GM10847 (cell line): ENCODE measurements around the gene RAD51B.

Source experiments
- POLR2A ChIP-seq: IDR thresholded peaks from 2 replicates; pipeline ENCODE4 v1.6.1; 2011; ENCODE audit not compliant: insufficient read length; ENCODE audit errors: extremely low read depth

RAD51B gene

GRCh38 chr14:68418174-68419118 lies 598.9 kb downstream of the RAD51B start:
- TF ChIP-seq POLR2A = no peak

- no peak for TF ChIP-seq POLR2A
These were observed 600.8 kb downstream of the RAD51B start for GRCh38 chr14:68420350-68420749.

GRCh38 chr14:68421116-68421515 lies 601.5 kb downstream of the RAD51B start:
- TF ChIP-seq POLR2A = no peak

DNA sequence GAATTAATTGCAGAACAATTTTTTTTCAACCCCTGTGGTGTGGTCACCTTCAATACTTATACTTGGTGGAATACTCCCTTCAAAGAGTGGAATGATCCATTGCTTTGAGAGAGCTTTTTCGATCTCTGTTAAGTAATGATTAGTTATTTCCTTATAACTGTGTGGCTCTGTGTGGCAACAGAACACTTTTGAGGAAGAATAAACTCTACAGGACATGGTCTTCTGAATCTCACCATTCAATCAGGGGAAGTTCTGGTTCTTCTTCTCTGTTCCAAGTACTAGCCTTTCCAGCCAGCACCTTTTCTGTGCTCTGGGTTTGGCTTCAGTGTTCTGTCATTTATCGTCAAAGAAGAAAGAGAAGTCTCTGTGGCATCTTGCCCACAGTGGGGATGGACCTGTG lies 604.1 kb downstream of the RAD51B start:
- no peak for TF ChIP-seq POLR2A

DNA sequence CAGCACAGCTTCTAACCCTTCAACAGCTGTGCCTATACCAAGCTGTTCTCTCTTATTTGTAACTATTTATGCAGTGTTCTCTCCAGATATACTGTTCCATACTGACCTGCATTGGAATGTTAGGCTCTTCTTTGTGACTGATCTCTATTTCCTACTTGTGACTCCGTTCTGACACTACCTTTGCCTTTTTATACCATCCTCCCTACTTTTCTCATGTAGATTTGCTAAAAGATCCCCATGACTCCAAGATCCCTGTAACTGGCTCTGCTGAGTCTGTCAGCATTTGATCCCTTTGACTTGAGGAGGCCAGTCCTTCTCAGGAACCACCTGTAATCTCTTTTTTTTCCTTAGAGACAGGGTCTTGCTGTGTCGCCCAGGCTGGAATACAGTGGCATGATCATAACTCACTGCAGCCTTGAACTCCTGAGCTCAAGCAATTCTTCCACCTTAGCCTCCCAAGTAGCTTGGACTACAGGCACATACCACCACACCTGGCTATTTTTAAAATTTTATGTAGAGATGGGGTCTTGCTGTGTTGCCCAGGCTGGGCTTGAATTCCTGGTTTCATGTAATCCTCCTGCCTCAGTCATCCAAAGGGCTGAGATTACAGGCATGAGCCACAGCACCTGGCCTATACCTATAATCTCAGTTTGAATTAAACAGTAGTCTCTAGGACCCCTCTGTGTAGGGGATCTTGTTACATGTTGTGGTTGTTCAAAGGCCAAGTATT lies 605.0 kb downstream of the RAD51B start:
- TF ChIP-seq POLR2A = no peak

- TF ChIP-seq POLR2A = no peak
These were observed 607.3 kb downstream of the RAD51B start for GRCh38 chr14:68426661-68427549.

GRCh38 chr14:68427550-68427890 lies 607.9 kb downstream of the RAD51B start:
- TF ChIP-seq POLR2A = no peak

DNA sequence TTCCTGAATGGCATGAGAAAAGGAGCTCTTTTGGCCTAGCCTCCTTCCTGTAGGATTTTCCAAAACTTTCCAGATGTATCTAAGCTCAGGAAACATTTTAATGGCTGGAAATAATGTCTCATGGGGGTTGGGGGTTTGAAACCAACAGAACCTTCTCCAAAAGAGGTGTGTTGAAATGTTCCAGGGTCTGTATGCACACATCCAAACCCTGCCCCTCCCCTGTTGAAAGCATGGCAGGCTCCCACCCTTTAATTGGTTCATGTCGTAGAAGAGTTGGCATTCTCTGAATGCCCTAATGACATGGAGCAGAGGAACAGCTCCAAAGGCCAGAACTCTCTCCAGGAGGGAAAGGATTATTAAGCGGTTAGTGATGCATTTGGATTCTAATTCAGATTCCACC lies 620.1 kb downstream of the RAD51B start:
- no peak for TF ChIP-seq POLR2A

- no peak for TF ChIP-seq POLR2A
These were observed 621.2 kb downstream of the RAD51B start for GRCh38 chr14:68440820-68441219.

DNA sequence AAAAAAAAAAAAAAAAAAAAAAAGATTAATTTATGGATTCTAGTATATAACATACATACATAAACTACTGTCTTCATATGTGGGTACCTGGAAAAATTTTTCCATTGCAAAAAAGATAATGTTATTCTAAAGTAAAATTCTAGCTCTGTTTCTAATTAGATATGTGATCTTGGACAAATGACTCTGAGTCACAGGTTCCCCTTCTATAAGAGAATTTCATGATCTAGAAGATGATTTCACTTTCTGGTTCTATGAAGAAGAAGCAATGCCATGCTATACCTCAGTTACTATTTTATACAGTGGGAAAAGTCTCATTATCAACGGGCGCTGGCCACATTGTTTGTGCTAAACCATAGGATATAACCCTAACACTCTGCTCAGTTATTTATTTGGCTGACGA lies 622.0 kb downstream of the RAD51B start:
- no peak for TF ChIP-seq POLR2A

- no peak for TF ChIP-seq POLR2A
These were observed 623.5 kb downstream of the RAD51B start for GRCh38 chr14:68442828-68443629.

DNA sequence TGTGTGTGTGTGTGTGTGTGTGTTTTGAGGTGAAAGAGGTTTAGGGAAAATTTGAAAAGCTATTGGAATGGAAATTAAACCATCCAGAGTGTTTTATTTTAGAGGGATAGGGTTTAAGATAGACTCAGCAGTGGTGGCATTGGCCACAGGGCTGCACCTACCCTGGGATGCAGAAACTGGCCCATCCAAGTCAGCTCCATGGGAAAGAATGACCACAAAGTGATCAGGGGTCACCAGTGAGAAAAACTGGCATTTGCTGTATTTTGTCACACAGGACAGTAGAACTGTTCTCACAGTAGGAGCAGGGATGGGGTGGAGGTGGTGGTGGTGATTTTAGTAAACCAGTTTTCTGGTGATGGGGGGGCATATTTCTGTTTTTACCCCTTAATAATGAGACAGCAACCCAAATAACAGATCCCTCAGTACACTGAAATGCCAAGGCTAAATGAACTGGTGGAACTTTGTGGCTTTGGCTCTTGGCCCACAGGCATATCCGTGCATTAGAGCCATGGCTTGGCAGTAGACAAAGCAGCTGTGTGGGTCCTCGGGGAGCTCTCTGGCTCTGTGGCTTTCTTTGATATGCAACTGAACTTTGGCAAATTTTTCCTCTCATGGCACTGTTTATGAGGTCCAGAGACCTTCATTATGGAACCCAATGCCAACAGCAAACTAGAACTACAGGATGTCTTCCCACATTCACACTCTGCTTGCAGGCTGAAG lies 625.0 kb downstream of the RAD51B start:
- no peak for TF ChIP-seq POLR2A

GRCh38 chr14:68446243-68447040 lies 626.9 kb downstream of the RAD51B start:
- TF ChIP-seq POLR2A = no peak
